Right atrium auricular region (tissue), 2 donors: ENCODE data around the gene DEFB124. TPM values are rescaled to one million over a fixed set of nuclear protein-coding genes. Genes with fewer than 3 reads are reported as not detected.
"Not testable (repeated sequence)": the region's sequence is repeated elsewhere in the genome, so short reads cannot be mapped to it uniquely, and the experiment has no call there.

Experiments used
- DNase-seq: peaks from one replicate; pipeline ENCODE4 v3.0.0-alpha.2; 2019; ENCODE audit warnings: low spot score
- H3K27ac ChIP-seq, 2 donors: fragments of 200-600 bp; sonication (generic); 1 replicate in 1 of 2; 2 replicates in 1 of 2; pipeline ENCODE4 v1.5.1; 2016 to 2019
- H3K27me3 ChIP-seq, 2 donors: fragments of 200-600 bp; sonication (generic); one replicate each; pipeline versions ENCODE4 v1.5.1 to v1.6.0; 2017 to 2019
- H3K36me3 ChIP-seq: fragments of 200-600 bp; sonication (generic); one replicate; pipeline ENCODE4 v1.5.1; 2016
- H3K4me1 ChIP-seq, 2 donors: fragments of 200-600 bp; sonication (generic); one replicate each; pipeline versions ENCODE4 v1.5.1 to v1.6.0; 2017 to 2019
- H3K4me3 ChIP-seq, 2 donors: fragments of 200-600 bp; sonication (generic); 1 replicate in 1 of 2; 2 replicates in 1 of 2; pipeline ENCODE4 v1.5.1; 2017 to 2019; ENCODE audit warnings: mild to moderate bottlenecking in 1 of 2, moderate library complexity in 1 of 2
- H3K9me3 ChIP-seq, 2 donors: fragments of 200-600 bp; sonication (generic); one replicate each; pipeline ENCODE4 v1.5.1; 2019
- CTCF ChIP-seq, 2 donors: fragments of 200-600 bp; sonication (generic); IDR thresholded peaks; one replicate each; pipeline ENCODE4 v1.5.1; 2019; ENCODE audit warnings: antibody characterized with exemption in 2 of 2
- total RNA-seq, 2 donors: library from RNA; depleted of rRNA; stranded (reverse); fragments of >200 nt; gene quantifications; one replicate each; pipeline ENCODE4 v1.1.0, GENCODE V29; 2016

DEFB124 gene
- total RNA-seq, 2 donors from 2014 or later = not detected

DNA sequence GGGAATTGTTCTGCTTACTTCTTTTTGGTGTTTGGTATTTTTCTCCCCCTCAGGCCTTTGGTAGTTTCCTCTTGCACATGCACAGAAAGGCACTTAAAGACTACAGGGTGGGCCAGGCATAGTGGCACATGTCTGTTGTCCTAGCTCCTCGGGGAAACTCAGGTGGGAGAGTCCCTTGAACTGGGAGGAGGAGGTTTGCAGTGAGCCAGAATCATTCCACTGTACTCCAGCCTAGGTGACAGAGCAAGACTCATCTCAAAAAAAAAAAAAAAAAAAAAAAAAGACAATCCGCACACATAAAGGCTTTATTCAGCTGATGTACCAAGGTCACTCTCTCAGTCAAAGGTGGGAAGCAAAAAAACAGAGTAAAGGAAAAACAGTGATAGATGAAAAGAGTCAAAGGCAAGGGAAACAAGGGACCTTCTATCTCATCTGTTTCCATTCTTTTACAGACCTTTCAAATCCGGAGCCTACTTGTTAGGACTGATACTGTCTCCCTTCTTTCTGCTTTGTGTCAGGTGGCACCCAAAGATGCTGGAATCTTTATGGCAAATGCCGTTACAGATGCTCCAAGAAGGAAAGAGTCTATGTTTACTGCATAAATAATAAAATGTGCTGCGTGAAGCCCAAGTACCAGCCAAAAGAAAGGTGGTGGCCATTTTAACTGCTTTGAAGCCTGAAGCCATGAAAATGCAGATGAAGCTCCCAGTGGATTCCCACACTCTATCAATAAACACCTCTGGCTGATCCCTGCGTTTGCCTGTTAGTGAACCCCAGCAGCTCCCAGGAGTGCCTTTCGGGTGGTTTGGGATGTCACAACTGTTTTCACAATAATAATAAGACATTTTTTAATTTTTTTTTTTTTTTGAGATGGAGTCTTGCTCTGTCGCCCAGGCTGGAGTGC, 25.2 kb downstream of the DEFB124 start:
- no peaks in the 10 kb centered on the region for H3K36me3 ChIP-seq
- no peaks in the 10 kb centered on the region for H3K9me3 ChIP-seq
- no peak for DNase-seq
- TF ChIP-seq CTCF (IDR thresholded peaks at IDR 0.05) = no peak
- no peaks in the 10 kb centered on the region for H3K27me3 ChIP-seq
- no peaks in the 10 kb centered on the region for H3K4me1 ChIP-seq
- no peak overlapping the region for H3K27ac ChIP-seq
- no peak overlapping the region for H3K4me3 ChIP-seq

DNA sequence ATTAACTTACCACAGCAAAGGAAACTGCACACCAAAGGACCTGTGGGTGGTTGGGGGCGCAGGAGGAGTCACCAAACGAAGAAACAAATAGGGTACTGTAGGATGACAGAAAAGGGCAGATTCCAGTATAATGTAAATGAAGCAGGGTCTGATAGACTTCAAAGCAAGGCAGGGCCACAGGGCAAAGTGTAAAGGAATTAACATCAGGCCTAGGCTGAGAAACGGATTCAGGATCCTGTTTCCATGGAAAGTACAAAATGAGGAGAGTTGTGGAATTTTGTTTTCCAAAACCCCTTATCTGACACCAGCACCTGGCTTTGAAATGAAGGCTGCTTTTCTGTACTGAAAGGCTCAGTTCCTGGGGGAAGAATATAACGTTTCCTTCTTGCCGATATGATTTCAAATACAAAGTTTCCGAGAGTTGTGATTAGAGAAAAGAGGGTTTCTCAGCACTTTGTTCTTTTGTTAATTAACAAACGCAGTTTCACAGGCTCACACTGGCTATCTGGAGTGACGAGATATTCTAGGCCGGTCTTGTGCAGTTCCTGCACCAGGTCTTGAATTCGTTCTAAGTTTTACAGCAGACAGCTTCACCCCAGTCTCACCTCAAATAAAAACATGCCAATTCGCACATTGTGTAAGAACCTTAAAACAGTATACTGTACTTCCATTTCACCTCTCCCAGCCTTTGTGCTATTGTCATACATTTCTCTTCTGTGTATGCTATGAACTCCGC, 28.7 kb downstream of the DEFB124 start:
- Histone ChIP-seq H3K36me3 (no peaks in the 10 kb centered on the region), H3K27me3 (no peaks in the 10 kb centered on the region), H3K9me3 (no peaks in the 10 kb centered on the region), H3K27ac (no peak overlapping the region), H3K4me1 (no peaks in the 10 kb centered on the region), H3K4me3 (no peak overlapping the region)
- no peak for TF ChIP-seq CTCF (IDR thresholded peaks at IDR 0.05)
- DNase-seq = no peak

GRCh38 chr20:31440012-31440659, 34.8 kb downstream of the DEFB124 start, which contains the start of gene DEFB123:
TSS of gene DEFB123 (plus strand) at chr20:31440632. CDS start at chr20:31440699, 67 bp downstream.
- no peak for TF ChIP-seq CTCF (IDR thresholded peaks at IDR 0.05)
- Histone ChIP-seq H3K36me3 (no peaks in the 10 kb centered on the region), H3K4me1 (no peaks in the 10 kb centered on the region), H3K27me3 (no peaks in the 10 kb centered on the region), H3K9me3 (no peaks in the 10 kb centered on the region), H3K4me3 (no peak within 1 kb of the TSS), H3K27ac (no peak within 1 kb of the TSS)
- DNase-seq = no peak

DNA sequence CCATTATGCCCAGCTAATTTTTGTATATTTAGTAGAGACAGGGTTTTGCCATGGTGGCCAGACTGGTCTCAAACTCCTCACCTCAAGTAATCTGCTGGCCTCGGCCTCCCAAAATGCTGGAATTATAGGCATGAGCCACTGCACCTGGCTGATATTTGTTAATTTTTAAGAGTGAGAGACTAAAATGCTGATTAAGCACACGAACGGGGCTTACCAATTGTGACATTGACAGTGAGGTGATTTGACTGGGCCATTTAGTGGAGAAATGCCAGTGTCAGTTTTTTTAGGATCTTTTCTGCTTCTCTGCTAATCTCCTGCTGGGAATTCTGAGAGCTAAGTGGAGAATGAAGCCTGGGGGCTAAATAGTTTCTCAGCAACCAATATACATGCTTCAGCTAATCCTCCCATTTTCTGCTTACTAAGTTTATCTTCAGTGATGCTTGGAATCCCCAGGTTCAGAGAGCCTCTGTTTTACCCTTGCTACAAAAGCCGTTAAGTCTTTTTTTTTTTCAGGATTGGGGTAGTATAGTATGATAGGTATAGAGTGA, 44.3 kb downstream of the DEFB124 start:
- Histone ChIP-seq H3K4me1 (no peaks in the 10 kb centered on the region), H3K27ac (no peak overlapping the region), H3K27me3 (no peaks in the 10 kb centered on the region), H3K36me3 (no peaks in the 10 kb centered on the region), H3K9me3 (peaks cover 0 to 8% of the 10 kb centered on the region in 2 donors), H3K4me3 (no peak overlapping the region)
- no peak for TF ChIP-seq CTCF (IDR thresholded peaks at IDR 0.05)
- no peak for DNase-seq

- not testable (repeated sequence) for H3K9me3 ChIP-seq, H3K27me3 ChIP-seq, DNase-seq
Measured at GRCh38 chr20:31427576-31427975, 47.4 kb downstream of the DEFB124 start.

GRCh38 chr20:31426891-31427551, 47.9 kb downstream of the DEFB124 start:
- not testable (repeated sequence) for DNase-seq, H3K27me3 ChIP-seq, H3K27ac ChIP-seq, H3K36me3 ChIP-seq, H3K4me3 ChIP-seq, H3K4me1 ChIP-seq, H3K9me3 ChIP-seq

More at GRCh38 chr20:31427576-31427975, 47.4 kb downstream of the DEFB124 start:
- not testable (repeated sequence) for H3K36me3 ChIP-seq, H3K4me3 ChIP-seq, H3K4me1 ChIP-seq, H3K27ac ChIP-seq
